Body of pancreas (tissue), 4 donors: ENCODE results near the gene ELK1. TPM values are rescaled to one million over a fixed set of nuclear protein-coding genes. Genes with fewer than 3 reads are reported as not detected.

ENCODE experiments used
- ATAC-seq: fragments of 150-250 bp; one replicate; pipeline ENCODE4 v1.9.1; 2016
- DNase-seq, 4 donors: peaks; one replicate each; pipeline ENCODE4 v3.0.0-alpha.2; 2019
- H3K27ac ChIP-seq, 4 donors: fragments of 200-600 bp; sonication (generic); 1 replicate in 3 of 4; 2 replicates in 1 of 4; pipeline versions ENCODE4 v1.5.1 to v1.6.1; 2016 to 2019; ENCODE audit warnings: mild to moderate bottlenecking in 1 of 4, mixed read lengths in 1 of 4, moderate library complexity in 1 of 4
- H3K27me3 ChIP-seq, 2 donors: fragments of 200-600 bp; sonication (generic); one replicate each; pipeline ENCODE4 v1.6.0; 2016; ENCODE audit warnings: mild to moderate bottlenecking in 1 of 2
- H3K36me3 ChIP-seq, 2 donors: fragments of 200-600 bp; sonication (generic); replicated peaks in 1 of 2; 2 replicates each; pipeline ENCODE4 v1.5.1; 2016; ENCODE audit warnings: low read depth in 2 of 2; ENCODE audit not compliant: insufficient read depth in 1 of 2
- H3K4me1 ChIP-seq: fragments of 200-600 bp; sonication (generic); one replicate; pipeline ENCODE4 v1.6.0; 2016
- H3K4me3 ChIP-seq, 2 donors: fragments of 200-600 bp; sonication (generic); 1 replicate in 1 of 2; 2 replicates in 1 of 2; pipeline ENCODE4 v1.5.1; 2016 to 2019
- H3K9me3 ChIP-seq, 3 donors: fragments of 200-600 bp; sonication (generic); 1 replicate in 2 of 3; 2 replicates in 1 of 3; pipeline ENCODE4 v1.5.1; 2016
- CTCF ChIP-seq, 7 experiments: fragments of 450-650 bp in 4 of 7; fragments of 200-600 bp in 3 of 7; sonication (generic) in 3 of 7; IDR thresholded peaks; one replicate each; pipeline ENCODE4 v1.5.1; 2016 to 2019; ENCODE audit warnings: antibody characterized with exemption in 7 of 7
- POLR2A ChIP-seq, 3 donors: fragments of 450-650 bp; IDR thresholded peaks; one replicate each; pipeline ENCODE4 v1.6.1; 2016; ENCODE audit warnings: antibody characterized with exemption in 3 of 3, mild to moderate bottlenecking in 2 of 3
- WGBS, 2 donors: methylation state at CpG; one replicate each; pipeline ENCODE4 v1.1.5; 2017; 5-methylcytosine and 5-hydroxymethylcytosine counted together
- intact Hi-C: fragments of 100-400 bp; cut with DNase I; formaldehyde crosslinking; loops from one replicate; pipeline ENCODE4 v1.15.1; 2023
- total RNA-seq, 2 donors: library from RNA; depleted of rRNA; stranded (reverse); fragments of >200 nt; gene quantifications; one replicate each; pipeline ENCODE4 v1.1.0, GENCODE V29; 2016

The ELK1 gene, protein sequence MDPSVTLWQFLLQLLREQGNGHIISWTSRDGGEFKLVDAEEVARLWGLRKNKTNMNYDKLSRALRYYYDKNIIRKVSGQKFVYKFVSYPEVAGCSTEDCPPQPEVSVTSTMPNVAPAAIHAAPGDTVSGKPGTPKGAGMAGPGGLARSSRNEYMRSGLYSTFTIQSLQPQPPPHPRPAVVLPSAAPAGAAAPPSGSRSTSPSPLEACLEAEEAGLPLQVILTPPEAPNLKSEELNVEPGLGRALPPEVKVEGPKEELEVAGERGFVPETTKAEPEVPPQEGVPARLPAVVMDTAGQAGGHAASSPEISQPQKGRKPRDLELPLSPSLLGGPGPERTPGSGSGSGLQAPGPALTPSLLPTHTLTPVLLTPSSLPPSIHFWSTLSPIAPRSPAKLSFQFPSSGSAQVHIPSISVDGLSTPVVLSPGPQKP
- total RNA-seq, result 1 to 10 TPM; 6.9 to 9.9 TPM

DNA sequence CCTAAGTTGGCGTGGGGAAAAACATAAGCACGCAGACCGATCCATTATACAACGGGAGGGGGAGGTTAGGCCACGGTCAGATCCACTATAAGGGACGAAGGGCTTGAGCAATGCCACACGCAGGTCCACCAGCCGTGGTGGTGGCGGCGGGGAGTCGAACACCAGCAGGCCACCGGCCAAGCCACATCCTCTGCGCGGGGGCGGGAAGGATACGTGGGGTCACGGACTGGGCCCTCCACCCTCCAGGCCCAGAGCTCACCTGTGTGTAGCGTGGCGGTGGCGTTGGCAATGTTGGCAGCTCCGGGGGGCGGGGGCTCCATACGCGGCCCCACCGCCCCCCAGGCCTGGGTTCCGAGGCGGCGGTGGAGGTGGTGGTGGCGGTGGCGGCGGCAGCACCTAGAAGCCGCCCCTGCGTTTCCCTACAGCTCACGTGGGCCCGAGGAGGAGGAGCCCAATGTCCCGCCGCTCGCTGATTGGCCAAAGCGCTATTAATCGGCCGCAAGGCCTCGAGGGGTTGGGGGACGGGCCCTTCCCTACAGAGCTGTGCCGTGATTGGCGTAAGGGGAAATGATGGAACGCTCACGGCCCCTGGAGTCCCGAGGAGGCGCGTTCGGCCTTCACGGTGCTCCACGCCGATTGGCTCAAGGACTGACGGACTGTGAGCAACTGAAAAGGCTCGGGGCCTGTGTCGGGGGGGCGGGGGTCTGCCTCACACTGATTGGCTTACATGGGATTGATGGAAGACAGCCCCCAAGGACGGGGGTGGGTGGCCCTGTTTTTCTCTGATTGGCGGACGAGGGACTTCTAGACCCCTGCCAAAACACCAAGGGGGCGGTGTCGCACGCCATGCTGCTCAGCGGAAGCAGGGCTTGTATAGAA, at the start of gene ELK1:
Gene ELK1, minus strand, starts transcription at position 400 of the 879 bp plus-strand sequence. CDS start 9,122 bp downstream, outside the sequence.
- Histone ChIP-seq H3K27me3 (no peaks in the 10 kb centered on the region), H3K4me3 (peak within 1 kb of the TSS; percentile 21 to 39), H3K9me3 (no peaks in the 10 kb centered on the region), H3K4me1 (peaks cover 20% of the 10 kb centered on the region), H3K27ac (peak within 1 kb of the TSS; percentile 57 to 89 (median 76)), H3K36me3 (no peaks in the 10 kb centered on the region)
- WGBS, 2 donors, result 1 to 3% methylated on average over 6 to 43 of the region's 65 CpGs
- ATAC-seq (peak; percentile 96), DNase-seq (peak; percentile 92 to 97 (median 94))
- intact Hi-C loops, result no loop called here
- TF ChIP-seq CTCF (IDR thresholded peaks at IDR 0.05), result no peak
- TF ChIP-seq POLR2A (IDR thresholded peaks at IDR 0.05), result peak; percentile 50 to 66 (median 63)

GRCh38 chrX:47697181-47697580, 46.8 kb upstream of the ELK1 start:
- no peak for ATAC-seq
- 55 to 78% methylated on average over 1 of the region's 1 CpG for WGBS, 2 donors
- no peaks in the 10 kb centered on the region for H3K4me1 ChIP-seq

DNA sequence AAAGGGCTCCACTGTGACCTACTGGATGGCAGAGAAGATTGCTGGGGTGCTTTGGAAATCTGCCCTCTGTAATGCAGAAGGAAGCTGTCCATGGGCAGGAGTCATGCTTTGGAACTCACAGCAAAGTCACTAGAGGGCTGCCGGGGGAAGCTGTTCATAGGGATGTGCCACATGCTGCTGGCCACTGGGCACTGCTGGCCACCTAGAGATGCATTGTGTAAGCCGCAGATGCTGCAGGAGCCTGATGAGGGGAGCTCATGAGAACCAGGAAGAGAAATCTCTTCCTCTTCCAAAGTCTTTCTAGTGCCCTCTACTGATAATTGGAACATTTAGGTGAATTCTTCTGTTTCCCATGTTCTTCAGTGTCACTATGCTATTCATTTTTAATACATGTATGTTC, 39.8 kb upstream of the ELK1 start:
- Histone ChIP-seq H3K27ac (no peak overlapping the region), H3K4me1 (no peaks in the 10 kb centered on the region), H3K36me3 (no peaks in the 10 kb centered on the region), H3K4me3 (no peak overlapping the region), H3K9me3 (no peaks in the 10 kb centered on the region), H3K27me3 (no peaks in the 10 kb centered on the region)
- DNase-seq, result no peak
- 18 to 47% methylated on average over 2 of the region's 2 CpGs for WGBS, 2 donors
- no peak for TF ChIP-seq POLR2A (IDR thresholded peaks at IDR 0.05)
- no peak for TF ChIP-seq CTCF (IDR thresholded peaks at IDR 0.05)
- ATAC-seq, result no peak
- intact Hi-C loops, result no loop called here

More at GRCh38 chrX:47697181-47697580, 46.8 kb upstream of the ELK1 start:
- H3K36me3 ChIP-seq, result no peaks in the 10 kb centered on the region
- no peak overlapping the region for H3K4me3 ChIP-seq
- intact Hi-C loops, result no loop called here
- no peak overlapping the region for H3K27ac ChIP-seq
- TF ChIP-seq POLR2A (IDR thresholded peaks at IDR 0.05) (no peak), CTCF (IDR thresholded peaks at IDR 0.05) (no peak)
- no peaks in the 10 kb centered on the region for H3K27me3 ChIP-seq
- DNase-seq, result no peak
- H3K9me3 ChIP-seq, result no peaks in the 10 kb centered on the region

- no peak for DNase-seq
- Histone ChIP-seq H3K27ac (no peak overlapping the region), H3K4me3 (no peak overlapping the region), H3K4me1 (no peaks in the 10 kb centered on the region), H3K36me3 (no peaks in the 10 kb centered on the region), H3K9me3 (no peaks in the 10 kb centered on the region), H3K27me3 (no peaks in the 10 kb centered on the region)
- TF ChIP-seq CTCF (IDR thresholded peaks at IDR 0.05), result no peak
- no peak for TF ChIP-seq POLR2A (IDR thresholded peaks at IDR 0.05)
- no peak for ATAC-seq
- intact Hi-C loops, result no loop called here
- WGBS, 2 donors, result 47 to 71% methylated on average over 3 to 6 of the region's 6 CpGs
Observed at GRCh38 chrX:47687263-47687662, 36.9 kb upstream of the ELK1 start.
